Uterus (tissue), 4 donors: ENCODE results near the gene CAMLG. TPM values are rescaled to one million over a fixed set of nuclear protein-coding genes. Genes with fewer than 3 reads are reported as not detected.

ENCODE experiments used
- DNase-seq, 2 donors: peaks; one replicate each; pipeline ENCODE4 v3.0.0-alpha.2; 2019 to 2020
- H3K27ac ChIP-seq, 2 donors: fragments of 200-600 bp; sonication (generic); 1 replicate in 1 of 2; 2 replicates in 1 of 2; pipeline ENCODE4 v1.5.1; 2016 to 2018
- H3K27me3 ChIP-seq, 2 donors: fragments of 200-600 bp; sonication (generic); one replicate each; pipeline ENCODE4 v1.5.1; 2018 to 2019; ENCODE audit warnings: control low read depth in 1 of 2
- H3K36me3 ChIP-seq, 2 donors: fragments of 200-600 bp; sonication (generic); one replicate each; pipeline ENCODE4 v1.5.1; 2019; ENCODE audit warnings: control low read depth in 1 of 2
- H3K4me1 ChIP-seq, 2 donors: fragments of 200-600 bp; sonication (generic); one replicate each; pipeline ENCODE4 v1.5.1; 2018 to 2019; ENCODE audit warnings: control low read depth in 1 of 2
- H3K4me3 ChIP-seq, 2 donors: fragments of 200-600 bp; sonication (generic); 1 replicate in 1 of 2; 2 replicates in 1 of 2; pipeline ENCODE4 v1.5.1; 2018 to 2019; ENCODE audit warnings: mild to moderate bottlenecking in 1 of 2
- H3K9me3 ChIP-seq, 2 donors: fragments of 200-600 bp; sonication (generic); one replicate each; pipeline ENCODE4 v1.5.1; 2019; ENCODE audit warnings: control low read depth in 1 of 2
- CTCF ChIP-seq, 4 experiments: fragments of 200-600 bp in 2 of 4; fragments of 450-650 bp in 2 of 4; sonication (generic) in 2 of 4; IDR thresholded peaks; one replicate each; pipeline ENCODE4 v1.5.1; 2016 to 2019; ENCODE audit warnings: antibody characterized with exemption in 4 of 4, mild to moderate bottlenecking in 2 of 4, moderate library complexity in 1 of 4
- POLR2A ChIP-seq, 2 donors: fragments of 450-650 bp; IDR thresholded peaks; one replicate each; pipeline ENCODE4 v1.6.1; 2016; ENCODE audit warnings: antibody characterized with exemption in 2 of 2, mild to moderate bottlenecking in 1 of 2, moderate library complexity in 1 of 2
- intact Hi-C: fragments of 100-400 bp; cut with DNase I; formaldehyde crosslinking; loops from one replicate; pipeline ENCODE4 v1.15.1; 2023; ENCODE audit warnings: low total_unique reads
- total RNA-seq, 4 donors: library from RNA; depleted of rRNA in 3 of 4; stranded (reverse); fragments of >200 nt in 3 of 4; gene quantifications; one replicate each; pipeline versions ENCODE4 v1.1.0 to v1.2.4, GENCODE V29; 2014 to 2023
- donor health status: DM: yes; HTN: yes; CAD: no.

The CAMLG gene
- total RNA-seq, 4 donors from 2014 or later = 44.7 to 56.6 (median 49.4) TPM

- no peak overlapping the region for H3K27ac ChIP-seq
- intact Hi-C loops = no loop called here
- H3K4me1 ChIP-seq = no peaks in the 10 kb centered on the region
- H3K27me3 ChIP-seq = no peaks in the 10 kb centered on the region
- no peaks in the 10 kb centered on the region for H3K36me3 ChIP-seq
- no peaks in the 10 kb centered on the region for H3K9me3 ChIP-seq
- no peak overlapping the region for H3K4me3 ChIP-seq
- DNase-seq = no peak
- TF ChIP-seq CTCF (IDR thresholded peaks at IDR 0.05) = no peak
- no peak for TF ChIP-seq POLR2A (IDR thresholded peaks at IDR 0.05)
Observed at GRCh38 chr5:134784241-134784920, 46.0 kb downstream of the CAMLG start.

- Histone ChIP-seq H3K4me1 (no peaks in the 10 kb centered on the region), H3K9me3 (no peaks in the 10 kb centered on the region), H3K4me3 (no peak overlapping the region), H3K27ac (no peak overlapping the region), H3K36me3 (no peaks in the 10 kb centered on the region), H3K27me3 (no peaks in the 10 kb centered on the region)
- no peak for DNase-seq
- intact Hi-C loops = no loop called here
- no peak for TF ChIP-seq POLR2A (IDR thresholded peaks at IDR 0.05)
- TF ChIP-seq CTCF (IDR thresholded peaks at IDR 0.05) = no peak
Observed at GRCh38 chr5:134784946-134785620, 46.7 kb downstream of the CAMLG start.

- Histone ChIP-seq H3K4me3 (no peak overlapping the region), H3K27me3 (no peaks in the 10 kb centered on the region), H3K9me3 (no peaks in the 10 kb centered on the region), H3K36me3 (no peaks in the 10 kb centered on the region), H3K27ac (no peak overlapping the region), H3K4me1 (no peaks in the 10 kb centered on the region)
- intact Hi-C loops = no loop called here
- no peak for DNase-seq
- no peak for TF ChIP-seq CTCF (IDR thresholded peaks at IDR 0.05)
- no peak for TF ChIP-seq POLR2A (IDR thresholded peaks at IDR 0.05)
Observed at GRCh38 chr5:134787692-134788091, 49.3 kb downstream of the CAMLG start.

GRCh38 chr5:134791580-134791979, 53.2 kb downstream of the CAMLG start:
- Histone ChIP-seq H3K27ac (no peak overlapping the region), H3K9me3 (no peaks in the 10 kb centered on the region), H3K4me1 (no peaks in the 10 kb centered on the region), H3K27me3 (no peaks in the 10 kb centered on the region), H3K36me3 (no peaks in the 10 kb centered on the region), H3K4me3 (no peak overlapping the region)
- no peak for TF ChIP-seq POLR2A (IDR thresholded peaks at IDR 0.05)
- DNase-seq = no peak
- intact Hi-C loops = no loop called here

GRCh38 chr5:134792286-134792685, 53.9 kb downstream of the CAMLG start:
- Histone ChIP-seq H3K27me3 (no peaks in the 10 kb centered on the region), H3K4me1 (no peaks in the 10 kb centered on the region), H3K27ac (no peak overlapping the region), H3K36me3 (no peaks in the 10 kb centered on the region), H3K9me3 (no peaks in the 10 kb centered on the region), H3K4me3 (no peak overlapping the region)
- no peak for DNase-seq
- TF ChIP-seq CTCF (IDR thresholded peaks at IDR 0.05) (no peak), POLR2A (IDR thresholded peaks at IDR 0.05) (no peak)
- intact Hi-C loops = no loop called here
